IMR-90 (cell line): ENCODE measurements around the gene NOL4L. TPM values are rescaled to one million over a fixed set of nuclear protein-coding genes. Genes with fewer than 3 reads are reported as not detected.

Experiments used
- ATAC-seq: fragments of 200-7000 bp; cut with Tn5 transposase; 2 replicates; pipeline ENCODE4 v1.9.1; 2020; ENCODE audit warnings: low read depth, mild to moderate bottlenecking, moderate library complexity
- BruUV-seq: library from RNA; stranded (reverse); fragments of 400-500 nt; replicated peaks from 2 replicates; lab custom pipeline; 2021; lab: Mats Ljungman, UMichigan
- CTCF ChIA-PET: fragments of 300-600 bp; formaldehyde crosslinking; extraction: SDS; loops from one replicate; lab custom pipeline; 2021; ENCODE audit warnings: antibody characterized with exemption; lab: Yijun Ruan, JAX
- POLR2A ChIA-PET: fragments of 300-600 bp; sonication (Branson Sonifier 250); formaldehyde crosslinking; loops from one replicate; lab custom pipeline; 2022; ENCODE audit warnings: antibody characterized with exemption; ENCODE audit not compliant: unreplicated experiment; lab: Charles Lee
- DNase-seq: peaks from one replicate; pipeline ENCODE4 v3.0.0; 2013
- H2AFZ ChIP-seq: replicated peaks from 2 replicates; pipeline ENCODE3; 2013; ENCODE audit warnings: low read length, mild to moderate bottlenecking; ENCODE audit not compliant: poor library complexity
- H2AK5ac ChIP-seq: 2 replicates; pipeline ENCODE4 v1.6.1; 2013; ENCODE audit warnings: low read depth, low read length, inconsistent platforms
- H2AK9ac ChIP-seq: replicated peaks from 2 replicates; pipeline ENCODE3; 2013; ENCODE audit warnings: mild to moderate bottlenecking, low read depth, low read length, moderate library complexity; ENCODE audit not compliant: poor library complexity
- H2BK120ac ChIP-seq: 2 replicates; pipeline ENCODE4 v1.6.1; 2013; ENCODE audit warnings: low read depth, low read length, inconsistent platforms
- H2BK15ac ChIP-seq: 3 replicates; pipeline ENCODE4 v1.6.1; 2013; ENCODE audit warnings: low read depth, low read length, inconsistent platforms
- H2BK20ac ChIP-seq: 2 replicates; pipeline ENCODE4 v1.6.1; 2013; ENCODE audit warnings: low read depth, mild to moderate bottlenecking, inconsistent platforms, low read length, moderate library complexity
- H2BK5ac ChIP-seq: 2 replicates; pipeline ENCODE4 v1.6.1; 2013; ENCODE audit warnings: mild to moderate bottlenecking, low read depth, low read length, inconsistent platforms; ENCODE audit not compliant: poor library complexity, severe bottlenecking
- H3K14ac ChIP-seq: replicated peaks from 2 replicates; pipeline ENCODE4 v1.6.1; 2013; ENCODE audit warnings: low read depth, low read length, inconsistent platforms
- H3K18ac ChIP-seq: 2 replicates; pipeline ENCODE4 v1.6.1; 2013; ENCODE audit warnings: low read depth, low read length, control low read depth
- H3K23ac ChIP-seq: 2 replicates; pipeline ENCODE4 v1.6.1; 2013; ENCODE audit warnings: low read depth, low read length, inconsistent platforms
- H3K27ac ChIP-seq: 2 replicates; pipeline ENCODE4 v1.5.1; 2013; ENCODE audit warnings: mild to moderate bottlenecking, control low read depth, low read length; ENCODE audit not compliant: insufficient read depth
- H3K27me3 ChIP-seq: 2 replicates; pipeline ENCODE4 v1.6.1; 2013; ENCODE audit warnings: low read length; ENCODE audit not compliant: control insufficient read depth, insufficient read depth
- H3K36me3 ChIP-seq: 2 replicates; pipeline ENCODE4 v1.6.1; 2013; ENCODE audit warnings: low read length, mixed read lengths; ENCODE audit not compliant: control insufficient read depth, insufficient read depth
- H3K4ac ChIP-seq: 2 replicates; pipeline ENCODE4 v1.6.1; 2013; ENCODE audit warnings: low read depth, low read length, inconsistent platforms
- H3K4me1 ChIP-seq: 2 replicates; pipeline ENCODE4 v1.6.1; 2013; ENCODE audit warnings: low read length, mixed read lengths; ENCODE audit not compliant: control insufficient read depth, insufficient read depth
- H3K4me2 ChIP-seq: 2 replicates; pipeline ENCODE4 v1.6.1; 2013; ENCODE audit warnings: low read depth, mild to moderate bottlenecking, control low read depth, low read length, moderate library complexity
- H3K4me3 ChIP-seq: 2 replicates; pipeline ENCODE4 v1.5.1; 2013; ENCODE audit warnings: low read depth, mild to moderate bottlenecking, control low read depth, low read length, moderate library complexity; ENCODE audit not compliant: insufficient read depth
- H3K56ac ChIP-seq: 2 replicates; pipeline ENCODE4 v1.6.1; 2013; ENCODE audit warnings: low read length, inconsistent platforms; ENCODE audit not compliant: insufficient read depth; ENCODE audit errors: extremely low read depth
- H3K79me1 ChIP-seq, 2 experiments: 2 replicates each; pipeline ENCODE4 v1.6.1; 2013; ENCODE audit warnings: low read length in 2 of 2, inconsistent platforms in 1 of 2, low read depth in 1 of 2
- H3K9ac ChIP-seq: 2 replicates; pipeline ENCODE4 v1.6.1; 2013; ENCODE audit warnings: low read depth, low read length, control low read depth
- H3K9me1 ChIP-seq: 2 replicates; pipeline ENCODE4 v1.6.1; 2013; ENCODE audit warnings: low read length, inconsistent platforms; ENCODE audit not compliant: insufficient read depth
- H3K9me3 ChIP-seq: 2 replicates; pipeline ENCODE4 v1.6.1; 2013; ENCODE audit warnings: low read length; ENCODE audit not compliant: control insufficient read depth, insufficient read depth
- H4K20me1 ChIP-seq: 2 replicates; pipeline ENCODE4 v1.6.1; 2013; ENCODE audit warnings: low read length, inconsistent platforms; ENCODE audit not compliant: insufficient read depth
- H4K5ac ChIP-seq: 2 replicates; pipeline ENCODE4 v1.6.1; 2013; ENCODE audit warnings: mild to moderate bottlenecking, low read depth, low read length, control low read depth
- H4K8ac ChIP-seq, 2 experiments: 2 replicates each; pipeline ENCODE4 v1.6.1; 2013; ENCODE audit warnings: low read depth in 2 of 2, low read length in 2 of 2, control low read depth in 1 of 2, inconsistent platforms in 1 of 2
- H4K91ac ChIP-seq: 2 replicates; pipeline ENCODE4 v1.6.1; 2013; ENCODE audit warnings: low read depth, low read length, inconsistent platforms; ENCODE audit not compliant: insufficient read depth
- BHLHE40 ChIP-seq: fragments of 150-350 bp; IDR thresholded peaks from 2 replicates; pipeline ENCODE4 v1.6.1; 2016; ENCODE audit warnings: mild to moderate bottlenecking, low read depth, low read length
- CEBPB ChIP-seq: IDR thresholded peaks from 2 replicates; pipeline ENCODE4 v1.6.1; 2012; ENCODE audit warnings: low read depth, low read length, improper control_type of control experiment
- CHD1 ChIP-seq: IDR thresholded peaks from 2 replicates; pipeline ENCODE4 v1.6.1; 2012; ENCODE audit warnings: low read depth, low read length, improper control_type of control experiment
- FOS ChIP-seq: fragments of 150-350 bp; IDR thresholded peaks from 2 replicates; pipeline ENCODE4 v1.6.1; 2016; ENCODE audit warnings: low read depth, low read length
- MAFK ChIP-seq: IDR thresholded peaks from 2 replicates; pipeline ENCODE4 v1.6.1; 2012; ENCODE audit warnings: low read depth, low read length, improper control_type of control experiment
- MAZ ChIP-seq: IDR thresholded peaks from 2 replicates; pipeline ENCODE4 v1.6.1; 2012; ENCODE audit warnings: low read depth, mild to moderate bottlenecking, low read length, improper control_type of control experiment, moderate library complexity, borderline replicate concordance
- MXI1 ChIP-seq: IDR thresholded peaks from 2 replicates; pipeline ENCODE4 v1.6.1; 2012; ENCODE audit warnings: low read depth, mild to moderate bottlenecking, low read length, moderate library complexity, borderline replicate concordance
- NFE2L2 ChIP-seq: fragments of 150-350 bp; IDR thresholded peaks from 2 replicates; pipeline ENCODE4 v1.6.1; 2016; ENCODE audit warnings: low read depth, mild to moderate bottlenecking, low read length
- POLR2A ChIP-seq: IDR thresholded peaks from 2 replicates; pipeline ENCODE4 v1.6.1; 2012; ENCODE audit warnings: mild to moderate bottlenecking, low read depth, low read length
- RAD21 ChIP-seq: IDR thresholded peaks from 2 replicates; pipeline ENCODE4 v1.6.1; 2012; ENCODE audit warnings: low read length, improper control_type of control experiment
- RCOR1 ChIP-seq: IDR thresholded peaks from 2 replicates; pipeline ENCODE4 v1.6.1; 2012; ENCODE audit warnings: mild to moderate bottlenecking, low read length, improper control_type of control experiment; ENCODE audit not compliant: insufficient replicate concordance
- RFX5 ChIP-seq: IDR thresholded peaks from 2 replicates; pipeline ENCODE4 v1.8.0; 2012; ENCODE audit warnings: low read depth, mild to moderate bottlenecking, low read length, moderate library complexity
- SMC3 ChIP-seq: fragments of 150-350 bp; IDR thresholded peaks from 2 replicates; pipeline ENCODE4 v1.6.1; 2016; ENCODE audit warnings: low read depth, mild to moderate bottlenecking, antibody characterized with exemption, low read length, moderate library complexity
- WGBS, 2 experiments: methylation state at CpG; one replicate each; pipeline versions ENCODE4 v1.1.5 to v1.1.7; 2013; ENCODE audit warnings: missing lambda C conversion rate in 2 of 2; ENCODE audit not compliant: insufficient read length in 1 of 2; ENCODE audit errors: extremely low coverage in 2 of 2; 5-methylcytosine and 5-hydroxymethylcytosine counted together
- dilution Hi-C: fragments of 300-500 bp; cut with HindIII; formaldehyde crosslinking; loops from one replicate; pipeline ENCODE4 v1.14.3; 2018; ENCODE audit warnings: low sequenced_read_pairs; ENCODE audit not compliant: unreplicated experiment
- in situ Hi-C: fragments of 300-500 bp; cut with MboI; formaldehyde crosslinking; loops from 3 replicates; pipeline ENCODE4 v1.14.3; 2019; ENCODE audit warnings: low sequenced_read_pairs, inconsistent platforms, mixed read lengths
- intact Hi-C: fragments of 100-400 bp; cut with micrococcal nuclease; formaldehyde crosslinking; loops from 2 replicates; pipeline ENCODE4 v1.10.0; 2022
- polyA plus RNA-seq, 3 experiments: library from polyadenylated mRNA; depleted of rRNA; stranded (reverse); fragments of >200 nt; gene quantifications; 2 replicates each; pipeline ENCODE4 v1.2.3, GENCODE V29; 2012; ENCODE audit warnings: low replicate concordance in 1 of 3
- total RNA-seq: library from RNA; depleted of rRNA; stranded (reverse); fragments of >200 nt; gene quantifications from 2 replicates; pipeline ENCODE4 v1.2.3, GENCODE V29; 2012
- TF ChIP-seq, protein P1 (sequence below): fragments of 150-350 bp; IDR thresholded peaks from 2 replicates; pipeline ENCODE4 v1.6.1; 2017; ENCODE audit warnings: mild to moderate bottlenecking, antibody characterized with exemption, low read length, low read depth
- TF ChIP-seq, protein P2 (sequence below): conservative IDR thresholded peaks from 2 replicates; pipeline ENCODE4 v1.5.1; 2012; ENCODE audit warnings: mild to moderate bottlenecking, low read depth, low read length, improper control_type of control experiment
- TF ChIP-seq, protein P3 (sequence below): fragments of 150-350 bp; IDR thresholded peaks from 2 replicates; pipeline ENCODE4 v1.6.1; 2016; ENCODE audit warnings: low read depth, mild to moderate bottlenecking, low read length, moderate library complexity, borderline replicate concordance

The NOL4L gene
- total and polyA plus RNA-seq, 2 of the 4 experiments (the other 2 are of a cell fraction): 4.7 to 13.3 TPM

DNA sequence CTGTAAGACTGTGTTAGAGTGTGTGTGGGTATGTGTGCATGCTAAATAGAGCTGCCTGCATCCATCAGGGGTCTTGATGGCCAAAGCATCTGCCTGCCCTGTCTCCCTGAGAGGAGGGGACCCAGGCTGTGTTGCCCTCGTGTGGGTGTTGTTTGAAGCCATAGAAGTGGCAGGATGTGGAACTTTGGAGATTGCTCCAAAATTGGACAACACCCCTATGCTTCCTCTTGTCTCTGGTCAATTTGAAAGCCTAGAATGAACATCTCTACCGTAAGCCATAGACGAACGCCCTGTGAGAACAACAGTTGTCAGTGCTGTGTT is 144.4 kb downstream of the NOL4L start:
- no peak for ATAC-seq
- peaks cover 58% of the 10 kb centered on the region for H3K36me3 ChIP-seq

More for the DNA sequence above, 144.4 kb downstream of the NOL4L start:
- no peak overlapping the region for H2AK9ac ChIP-seq
- H3K18ac ChIP-seq: no peak overlapping the region
- no peak overlapping the region for H2BK20ac ChIP-seq
- no peak for DNase-seq
- no peak overlapping the region for H2BK15ac ChIP-seq
- no peaks in the 10 kb centered on the region for H3K9me3 ChIP-seq
- H4K91ac ChIP-seq: no peak overlapping the region
- H3K4ac ChIP-seq: no peak overlapping the region
- H4K8ac ChIP-seq: no peak overlapping the region
- no peak overlapping the region for H4K5ac ChIP-seq
- dilution Hi-C loops: no loop called here
- H3K4me3 ChIP-seq: no peak overlapping the region
- TF ChIP-seq MAZ: no peak
- no peak for TF ChIP-seq BHLHE40
- no peak for TF ChIP-seq RAD21
- no peak for TF ChIP-seq RFX5
- no peak for TF ChIP-seq NFE2L2
- TF ChIP-seq, protein P1, sequence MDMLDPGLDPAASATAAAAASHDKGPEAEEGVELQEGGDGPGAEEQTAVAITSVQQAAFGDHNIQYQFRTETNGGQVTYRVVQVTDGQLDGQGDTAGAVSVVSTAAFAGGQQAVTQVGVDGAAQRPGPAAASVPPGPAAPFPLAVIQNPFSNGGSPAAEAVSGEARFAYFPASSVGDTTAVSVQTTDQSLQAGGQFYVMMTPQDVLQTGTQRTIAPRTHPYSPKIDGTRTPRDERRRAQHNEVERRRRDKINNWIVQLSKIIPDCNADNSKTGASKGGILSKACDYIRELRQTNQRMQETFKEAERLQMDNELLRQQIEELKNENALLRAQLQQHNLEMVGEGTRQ: no peak
- TF ChIP-seq MAFK: no peak
- TF ChIP-seq SMC3: no peak
- TF ChIP-seq, protein P2, sequence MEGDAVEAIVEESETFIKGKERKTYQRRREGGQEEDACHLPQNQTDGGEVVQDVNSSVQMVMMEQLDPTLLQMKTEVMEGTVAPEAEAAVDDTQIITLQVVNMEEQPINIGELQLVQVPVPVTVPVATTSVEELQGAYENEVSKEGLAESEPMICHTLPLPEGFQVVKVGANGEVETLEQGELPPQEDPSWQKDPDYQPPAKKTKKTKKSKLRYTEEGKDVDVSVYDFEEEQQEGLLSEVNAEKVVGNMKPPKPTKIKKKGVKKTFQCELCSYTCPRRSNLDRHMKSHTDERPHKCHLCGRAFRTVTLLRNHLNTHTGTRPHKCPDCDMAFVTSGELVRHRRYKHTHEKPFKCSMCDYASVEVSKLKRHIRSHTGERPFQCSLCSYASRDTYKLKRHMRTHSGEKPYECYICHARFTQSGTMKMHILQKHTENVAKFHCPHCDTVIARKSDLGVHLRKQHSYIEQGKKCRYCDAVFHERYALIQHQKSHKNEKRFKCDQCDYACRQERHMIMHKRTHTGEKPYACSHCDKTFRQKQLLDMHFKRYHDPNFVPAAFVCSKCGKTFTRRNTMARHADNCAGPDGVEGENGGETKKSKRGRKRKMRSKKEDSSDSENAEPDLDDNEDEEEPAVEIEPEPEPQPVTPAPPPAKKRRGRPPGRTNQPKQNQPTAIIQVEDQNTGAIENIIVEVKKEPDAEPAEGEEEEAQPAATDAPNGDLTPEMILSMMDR: no peak
- no peak for TF ChIP-seq MXI1
- TF ChIP-seq POLR2A: no peak
- TF ChIP-seq CEBPB: no peak
- no peak for TF ChIP-seq RCOR1
- TF ChIP-seq CHD1: no peak
- TF ChIP-seq, protein P3, sequence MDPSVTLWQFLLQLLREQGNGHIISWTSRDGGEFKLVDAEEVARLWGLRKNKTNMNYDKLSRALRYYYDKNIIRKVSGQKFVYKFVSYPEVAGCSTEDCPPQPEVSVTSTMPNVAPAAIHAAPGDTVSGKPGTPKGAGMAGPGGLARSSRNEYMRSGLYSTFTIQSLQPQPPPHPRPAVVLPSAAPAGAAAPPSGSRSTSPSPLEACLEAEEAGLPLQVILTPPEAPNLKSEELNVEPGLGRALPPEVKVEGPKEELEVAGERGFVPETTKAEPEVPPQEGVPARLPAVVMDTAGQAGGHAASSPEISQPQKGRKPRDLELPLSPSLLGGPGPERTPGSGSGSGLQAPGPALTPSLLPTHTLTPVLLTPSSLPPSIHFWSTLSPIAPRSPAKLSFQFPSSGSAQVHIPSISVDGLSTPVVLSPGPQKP: no peak
- no peak for TF ChIP-seq FOS
- intact Hi-C loops: no loop called here
- H3K14ac ChIP-seq: no peak overlapping the region
- no peak overlapping the region for H2AK5ac ChIP-seq
- no peak overlapping the region for H3K4me2 ChIP-seq
- no peak overlapping the region for H3K56ac ChIP-seq
- H3K4me1 ChIP-seq: peaks cover 9% of the 10 kb centered on the region
- CTCF ChIA-PET: no interaction called here
- H3K9ac ChIP-seq: no peak overlapping the region
- in situ Hi-C loops: no loop called here
- peaks cover 43% of the 10 kb centered on the region for H3K9me1 ChIP-seq
- POLR2A ChIA-PET: no interaction called here
- no peak overlapping the region for H2BK120ac ChIP-seq
- H4K20me1 ChIP-seq: peaks cover 67% of the 10 kb centered on the region
- WGBS, 2 experiments: no CpG with 5 or more reads among the region's 4 CpGs
- no peak overlapping the region for H3K27ac ChIP-seq
- H2BK5ac ChIP-seq: no peak overlapping the region
- H2AFZ ChIP-seq: no peak overlapping the region
- H3K23ac ChIP-seq: no peak overlapping the region
- no TSS peak for BruUV-seq
- peaks cover 32 to 91% of the 10 kb centered on the region in 2 experiments; a peak in 3 of 4 replicates for H3K79me1 ChIP-seq
- no peaks in the 10 kb centered on the region for H3K27me3 ChIP-seq
